ENCODE data around the gene PTPRM. TPM values are rescaled to one million over a fixed set of nuclear protein-coding genes. Genes with fewer than 3 reads are reported as not detected.

The PTPRM gene
- total and polyA plus RNA-seq, 2 donors (not counting 3 experiments of a cell fraction or from before 2014, with no cell fraction given) = 37.4 to 43.7 TPM

GRCh38 chr18:7730682-7731081 is 163.6 kb downstream of the PTPRM start:
- H3K9me1 ChIP-seq (replicated peaks; ENCODE audit: control insufficient read depth, extremely low read depth, insufficient read depth, low read length) = no peaks in the 10 kb centered on the region
- intact Hi-C loops (cut with micrococcal nuclease) = no loop called here
- FAIRE-seq (no peak), DNase-seq (ENCODE audit: low read depth, low spot score) (no peak)
- POLR2A ChIA-PET = no interaction called here
- BruUV-seq (replicated peaks) = no TSS peak
- H3K4me3 ChIP-seq (replicated peaks in 1 of 3; ENCODE audit: insufficient read depth in 1 of 3, low read depth in 1 of 3, low read length in 3 of 3) = no peak overlapping the region
- no peak overlapping the region for H2AFZ ChIP-seq (ENCODE audit: low read depth, low read length)
- H3K9me3 ChIP-seq (replicated peaks; ENCODE audit: control insufficient read depth, insufficient read depth, low read length) = no peaks in the 10 kb centered on the region
- H4K20me1 ChIP-seq (replicated peaks; ENCODE audit: control insufficient read depth, extremely low read depth, insufficient read depth, low read length) = no peaks in the 10 kb centered on the region
- H3K4me2 ChIP-seq (ENCODE audit: insufficient read depth, low read length) = no peak overlapping the region
- H3K36me3 ChIP-seq (ENCODE audit: control insufficient read depth in 2 of 2, extremely low read depth in 1 of 2, insufficient read depth in 2 of 2, low read length in 2 of 2) = no peaks in the 10 kb centered on the region
- CTCF ChIA-PET = no interaction called here
- dilution Hi-C loops (cut with MboI; ENCODE audit: extremely low pct_ligation_motif_present, low sequenced_read_pairs) = no loop called here
- no peak for TF ChIP-seq CTCF (IDR thresholded peaks at IDR 0.05; ENCODE audit: extremely low read depth in 1 of 2, insufficient read depth in 1 of 2, low read depth in 1 of 2, low read length in 2 of 2)
- TF ChIP-seq GATA2 (IDR thresholded peaks at IDR 0.05; ENCODE audit: insufficient read depth, insufficient read length, low read depth, low read length) = no peak
- TF ChIP-seq MYC (IDR thresholded peaks at IDR 0.05; ENCODE audit: low read depth, low read length) = no peak
- TF ChIP-seq POLR2AphosphoS5 (IDR thresholded peaks at IDR 0.05; ENCODE audit: insufficient read depth, low read depth, low read length) = no peak
- no peak for TF ChIP-seq EZH2 (IDR thresholded peaks at IDR 0.05; ENCODE audit: borderline replicate concordance, low read depth, low read length, severe bottlenecking)
- no peak for TF ChIP-seq MAX (IDR thresholded peaks at IDR 0.05; ENCODE audit: insufficient read depth, insufficient read length)
- TF ChIP-seq JUN (IDR thresholded peaks at IDR 0.05; ENCODE audit: borderline replicate concordance, insufficient read depth, insufficient read length, low read depth) = no peak
- TF ChIP-seq FOS (IDR thresholded peaks at IDR 0.05; ENCODE audit: borderline replicate concordance, insufficient read depth, low read length) = no peak
- no peak for TF ChIP-seq POLR2A (IDR thresholded peaks at IDR 0.05; ENCODE audit: low read depth, low read length)
- no peak overlapping the region for H3K9ac ChIP-seq (replicated peaks; ENCODE audit: extremely low read depth, insufficient read depth, low read length)
- H3K4me1 ChIP-seq (ENCODE audit: control insufficient read depth, extremely low read depth, insufficient read depth, low read length) = no peaks in the 10 kb centered on the region
- H3K79me2 ChIP-seq (ENCODE audit: control insufficient read depth, insufficient read depth, low read length) = no peaks in the 10 kb centered on the region
- H3K27ac ChIP-seq (ENCODE audit: insufficient read depth, low read depth, low read length) = no peak overlapping the region
- H3K27me3 ChIP-seq (ENCODE audit: control insufficient read depth in 2 of 2, insufficient read depth in 2 of 2, low read length in 2 of 2) = no peaks in the 10 kb centered on the region

All from endothelial cell of umbilical vein (primary cell).